SK-N-MC (cell line): ENCODE measurements around the gene ASPSCR1.

Experiments used
- DNase-seq: peaks from one replicate; pipeline ENCODE4 v3.0.0-alpha.2; 2011; ENCODE audit warnings: low read depth, low spot score
- H3K27ac ChIP-seq: fragments of 200-600 bp; sonication (generic); 2 replicates; pipeline ENCODE4 v1.5.1; 2016; ENCODE audit warnings: mixed run types
- H3K36me3 ChIP-seq: fragments of 200-600 bp; sonication (generic); 2 replicates; pipeline ENCODE4 v1.6.1; 2017; ENCODE audit warnings: antibody characterized with exemption, low read length, mixed read lengths; ENCODE audit not compliant: insufficient read depth
- H3K4me3 ChIP-seq: fragments of 200-600 bp; sonication (generic); 2 replicates; pipeline ENCODE4 v1.5.1; 2016
- H3K9ac ChIP-seq: fragments of 200-600 bp; sonication (generic); 2 replicates; pipeline ENCODE4 v1.8.0; 2017; ENCODE audit warnings: mixed run types, mixed read lengths; ENCODE audit not compliant: insufficient read length
- H3K9me3 ChIP-seq: fragments of 200-600 bp; sonication (generic); 2 replicates; pipeline ENCODE4 v1.6.1; 2017; ENCODE audit warnings: low read depth, mild to moderate bottlenecking, antibody characterized with exemption, low read length, moderate library complexity, mixed read lengths
- EZH2 ChIP-seq: fragments of 200-600 bp; sonication (generic); IDR thresholded peaks from one replicate; pipeline ENCODE4 v1.6.1; 2017; ENCODE audit warnings: antibody characterized with exemption
- FOXP2 ChIP-seq: optimal IDR thresholded peaks from 2 replicates; pipeline ENCODE3; 2011; ENCODE audit warnings: mild to moderate bottlenecking, moderate library complexity; ENCODE audit not compliant: insufficient read depth; ENCODE audit errors: extremely low read length, control extremely low read depth
- POLR2AphosphoS5 ChIP-seq: IDR thresholded peaks from 2 replicates; pipeline ENCODE4 v1.6.1; 2012; ENCODE audit warnings: mild to moderate bottlenecking, low read depth, low read length, borderline replicate concordance

ASPSCR1 gene, protein sequence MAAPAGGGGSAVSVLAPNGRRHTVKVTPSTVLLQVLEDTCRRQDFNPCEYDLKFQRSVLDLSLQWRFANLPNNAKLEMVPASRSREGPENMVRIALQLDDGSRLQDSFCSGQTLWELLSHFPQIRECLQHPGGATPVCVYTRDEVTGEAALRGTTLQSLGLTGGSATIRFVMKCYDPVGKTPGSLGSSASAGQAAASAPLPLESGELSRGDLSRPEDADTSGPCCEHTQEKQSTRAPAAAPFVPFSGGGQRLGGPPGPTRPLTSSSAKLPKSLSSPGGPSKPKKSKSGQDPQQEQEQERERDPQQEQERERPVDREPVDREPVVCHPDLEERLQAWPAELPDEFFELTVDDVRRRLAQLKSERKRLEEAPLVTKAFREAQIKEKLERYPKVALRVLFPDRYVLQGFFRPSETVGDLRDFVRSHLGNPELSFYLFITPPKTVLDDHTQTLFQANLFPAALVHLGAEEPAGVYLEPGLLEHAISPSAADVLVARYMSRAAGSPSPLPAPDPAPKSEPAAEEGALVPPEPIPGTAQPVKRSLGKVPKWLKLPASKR

DNA sequence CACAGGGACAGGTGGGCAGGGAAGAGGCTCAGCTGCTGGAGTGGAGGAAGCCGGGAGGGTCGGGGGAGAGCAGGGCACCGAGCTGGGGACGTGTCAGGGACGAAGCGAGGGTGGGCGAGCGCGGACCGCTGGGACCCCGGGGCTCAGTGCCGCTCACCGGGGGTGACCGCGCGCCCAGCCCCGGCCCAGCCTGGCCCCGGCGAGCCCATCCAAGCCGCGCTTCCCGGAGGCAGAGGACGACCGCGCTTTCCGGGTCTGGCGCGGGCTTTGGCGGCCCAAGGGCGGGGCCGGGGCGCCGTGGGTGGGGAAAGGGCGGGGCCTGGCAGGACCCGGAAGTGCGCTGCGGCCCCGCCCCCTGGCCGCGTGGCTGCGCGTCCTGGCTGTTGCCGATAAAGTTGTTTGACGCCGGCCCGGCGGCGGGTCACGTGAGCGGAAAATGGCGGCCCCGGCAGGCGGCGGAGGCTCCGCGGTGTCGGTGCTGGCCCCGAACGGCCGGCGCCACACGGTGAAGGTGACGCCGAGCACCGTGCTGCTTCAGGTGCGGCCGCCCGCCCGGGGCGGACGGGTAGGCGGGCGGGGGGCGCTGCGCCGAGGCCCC, at the start of gene ASPSCR1:
ASPSCR1 (plus strand) TSS at position 419 of the 598 bp plus-strand sequence; CDS start at position 437, 18 bp downstream.
- DNase-seq, result peak; percentile 50
- Histone ChIP-seq H3K9me3 (peaks cover 2% of the 10 kb centered on the region; the same call in 1 of the 2 replicates), H3K27ac (peak within 1 kb of the TSS; percentile 93), H3K36me3 (0 out of 2 replicates have a peak, but pooled peaks cover 3% of the 10 kb centered on the region), H3K9ac (peak within 1 kb of the TSS; percentile 93), H3K4me3 (peak within 1 kb of the TSS; percentile 97)
- TF ChIP-seq EZH2 (no peak), FOXP2 (peak; percentile 77), POLR2AphosphoS5 (peak; percentile 68)

DNA sequence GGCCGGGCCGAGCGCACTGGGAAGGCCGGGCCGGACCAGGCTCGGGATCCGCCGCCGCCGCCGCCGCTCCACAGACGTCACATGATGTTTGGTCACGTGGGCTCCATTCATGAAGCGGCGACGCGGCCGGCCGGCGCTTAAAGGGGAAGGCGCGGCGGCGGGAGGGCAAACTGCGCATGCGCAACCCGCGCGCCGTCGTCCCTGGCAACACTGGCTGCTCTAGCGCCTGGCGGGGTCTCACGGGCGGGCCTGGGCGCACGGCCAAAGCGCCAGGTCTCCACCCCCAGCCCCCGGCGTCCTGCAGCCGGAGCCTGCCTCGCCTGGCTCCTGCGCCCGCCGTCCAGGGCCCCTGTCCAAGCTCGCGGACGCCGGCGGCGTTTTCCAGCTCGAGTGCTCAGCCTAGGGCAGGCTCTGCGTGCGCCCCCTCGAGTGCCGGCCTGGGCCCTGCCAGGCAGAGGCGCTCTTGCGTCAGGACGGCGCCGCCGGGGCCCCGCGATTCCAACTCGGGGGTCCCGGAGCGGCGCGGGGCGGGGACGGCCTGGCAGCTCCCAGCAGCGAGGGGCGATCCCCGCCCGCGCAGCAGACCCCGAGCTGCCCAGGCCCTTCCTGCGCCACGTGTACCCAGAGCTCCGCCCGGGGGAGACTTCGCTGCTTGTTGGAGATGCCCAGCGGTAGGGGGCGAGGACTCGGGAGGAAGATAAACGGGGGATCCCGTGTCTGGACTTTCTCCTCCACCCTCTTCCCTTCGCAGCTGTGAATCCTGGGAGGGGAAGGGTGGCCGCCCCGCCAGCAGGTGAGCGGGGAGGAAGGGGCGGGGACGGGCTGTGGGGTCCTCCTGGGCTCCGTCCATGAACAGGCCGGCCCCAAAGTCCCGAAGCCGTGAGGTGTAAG, 49.5 kb upstream of the ASPSCR1 start, which contains the start of gene MAFG:
MAFG (minus strand) TSS at position 83 of the 891 bp plus-strand sequence. CDS start 4,550 bp downstream, outside the sequence.
- peak; percentile 57 for DNase-seq
- Histone ChIP-seq H3K9me3 (no peaks in the 10 kb centered on the region), H3K27ac (peak within 1 kb of the TSS; percentile 82), H3K9ac (peak within 1 kb of the TSS; percentile 88), H3K4me3 (peak within 1 kb of the TSS; percentile 93), H3K36me3 (no peaks in the 10 kb centered on the region; the same call in 1 of the 2 replicates)
- TF ChIP-seq EZH2 (no peak), POLR2AphosphoS5 (peak; percentile 81), FOXP2 (no peak)

DNA sequence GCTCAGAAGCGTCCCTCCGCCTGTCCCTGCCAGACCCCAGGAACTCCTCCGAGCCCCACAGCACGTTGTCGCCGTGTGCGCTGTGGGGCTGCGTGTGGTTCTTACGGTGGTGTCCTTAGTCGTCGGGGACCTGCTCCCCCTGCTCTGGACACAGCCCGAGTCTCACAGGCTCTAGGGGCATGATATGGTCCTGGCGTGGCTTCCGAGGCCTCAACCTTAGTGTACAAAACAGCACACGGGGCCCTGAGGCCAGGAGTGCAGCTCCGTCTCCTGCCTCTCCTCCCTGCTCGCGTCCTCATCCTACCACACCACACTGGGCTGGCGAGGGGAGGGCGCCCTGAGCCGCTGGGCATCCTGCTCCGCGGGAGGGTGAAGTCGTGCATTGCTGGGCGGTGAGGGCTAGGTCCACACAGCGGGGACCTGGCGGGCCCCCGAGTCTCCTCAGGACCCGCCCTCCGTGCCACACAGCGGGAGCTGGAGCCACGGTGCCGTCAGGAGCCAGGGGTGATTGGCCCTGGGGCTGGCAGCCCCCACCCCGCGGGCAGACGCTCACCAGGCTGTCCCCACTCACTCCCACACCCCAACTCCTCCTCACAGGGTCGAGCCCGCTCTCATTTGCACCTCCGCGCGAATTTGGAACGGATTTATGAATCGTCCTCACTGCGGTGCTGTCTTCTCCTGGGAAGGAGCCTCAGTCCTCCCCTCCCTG, 48.7 kb upstream of the ASPSCR1 start:
- peak overlapping the region; percentile 13; the same call in 1 of the 2 replicates for H3K27ac ChIP-seq
- no peak for DNase-seq
- H3K9me3 ChIP-seq, result no peaks in the 10 kb centered on the region
- no peaks in the 10 kb centered on the region; the same call in 1 of the 2 replicates for H3K36me3 ChIP-seq
- peak overlapping the region; percentile 69 for H3K9ac ChIP-seq
- TF ChIP-seq EZH2 (no peak), POLR2AphosphoS5 (0 out of 2 replicates have a peak, but pooled peaks have one; percentile 34)
- peak overlapping the region; percentile 93 for H3K4me3 ChIP-seq

DNA sequence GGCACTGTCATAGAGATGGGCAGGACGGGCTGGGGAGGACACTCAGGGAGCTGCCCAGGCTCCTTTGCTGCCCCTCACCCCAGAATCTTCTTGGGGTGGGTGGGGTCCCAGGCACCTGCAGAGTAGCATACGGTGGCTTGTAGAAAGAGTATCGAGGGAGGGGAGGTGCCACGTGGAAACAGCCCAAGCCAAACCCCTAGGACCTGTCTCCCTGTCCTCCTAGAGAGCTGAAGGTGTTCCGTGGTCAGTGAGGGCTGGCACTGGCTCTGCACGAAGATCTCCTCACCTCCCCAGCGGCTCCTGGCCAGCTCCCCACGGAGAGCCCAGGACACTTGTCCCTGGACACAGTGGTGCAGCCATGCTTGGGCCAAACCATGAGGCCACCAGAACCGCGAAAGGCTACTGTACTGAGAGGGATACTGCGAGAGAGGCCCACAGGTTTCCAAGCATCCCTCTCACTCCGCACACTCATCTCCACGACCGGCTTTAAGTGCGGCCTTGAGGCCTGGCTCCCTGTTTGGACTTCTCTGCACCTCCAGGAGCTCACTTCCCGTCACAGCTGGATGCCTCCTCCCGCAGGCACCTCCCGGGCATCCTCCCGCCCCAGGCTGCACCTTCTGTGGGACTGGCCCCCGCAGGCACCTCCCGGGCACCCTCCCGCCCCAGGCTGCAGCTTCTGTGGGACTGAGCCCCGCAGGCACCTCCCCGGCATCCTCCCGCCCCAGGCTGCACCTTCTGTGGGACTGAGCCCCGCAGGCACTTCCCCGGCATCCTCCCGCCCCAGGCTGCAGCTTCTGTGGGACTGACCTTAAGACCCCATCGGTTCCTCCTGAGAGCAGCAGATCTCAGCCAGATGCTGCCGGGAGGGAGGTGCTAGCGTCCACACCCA, 47.9 kb upstream of the ASPSCR1 start:
- H3K9me3 ChIP-seq, result no peaks in the 10 kb centered on the region
- no peak for DNase-seq
- H3K4me3 ChIP-seq, result peak overlapping the region; percentile 93
- no peak overlapping the region for H3K9ac ChIP-seq
- no peak overlapping the region for H3K27ac ChIP-seq
- H3K36me3 ChIP-seq, result no peaks in the 10 kb centered on the region; the same call in 1 of the 2 replicates
- no peak for TF ChIP-seq FOXP2
- TF ChIP-seq EZH2, result no peak
- TF ChIP-seq POLR2AphosphoS5, result no peak

DNA sequence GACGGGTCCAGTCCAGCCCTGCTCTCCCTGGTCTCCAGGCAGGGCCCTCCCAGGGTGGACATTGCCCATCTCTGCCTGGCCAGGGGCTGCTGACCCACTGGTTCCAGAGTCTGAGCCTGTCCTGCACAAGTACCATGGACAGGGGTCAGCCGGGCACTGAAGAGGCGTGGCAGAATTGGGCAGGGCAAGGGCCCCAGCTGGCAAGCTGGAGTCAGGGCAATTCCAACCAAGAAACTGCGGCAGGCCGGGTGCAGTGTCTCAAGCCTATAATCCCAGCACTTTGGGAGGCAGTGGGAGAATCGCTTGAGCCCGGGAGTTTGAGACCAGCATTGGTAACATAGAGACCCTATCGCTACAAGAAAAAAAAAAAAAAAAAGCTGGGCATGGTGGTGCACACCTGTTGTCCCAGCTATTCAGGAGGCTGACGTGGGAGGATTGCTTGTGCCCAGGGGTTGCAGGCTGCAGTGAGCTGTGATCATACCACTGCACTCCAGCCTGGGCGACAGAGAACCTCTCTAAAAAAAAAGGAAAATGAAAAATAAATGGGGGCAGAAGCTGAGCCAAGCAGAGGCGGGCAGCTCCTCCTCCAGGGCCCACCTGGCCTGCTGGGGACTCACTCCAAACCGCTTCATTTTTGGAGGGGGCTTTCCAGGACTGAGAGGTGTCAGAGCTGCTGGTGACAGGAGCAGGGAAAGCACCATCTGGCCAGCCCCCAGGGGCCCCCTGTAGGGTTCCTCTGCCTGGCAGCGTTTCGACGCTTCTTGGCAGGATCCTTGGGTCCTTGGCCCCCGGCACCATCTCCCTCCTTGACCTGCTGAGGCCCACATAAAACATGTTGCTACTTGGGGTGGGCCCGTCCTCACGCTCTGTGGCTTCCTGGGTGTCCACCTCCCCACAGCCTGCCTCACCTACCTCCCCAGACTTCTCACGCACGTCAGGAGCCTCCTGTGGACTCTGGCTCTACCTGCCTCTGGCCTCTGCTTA, 47.0 kb upstream of the ASPSCR1 start:
- Histone ChIP-seq H3K9me3 (no peaks in the 10 kb centered on the region), H3K27ac (no peak overlapping the region), H3K9ac (no peak overlapping the region), H3K4me3 (no peak overlapping the region), H3K36me3 (peaks cover 5% of the 10 kb centered on the region; the same call in 1 of the 2 replicates)
- no peak for TF ChIP-seq POLR2AphosphoS5
- DNase-seq, result no peak

DNA sequence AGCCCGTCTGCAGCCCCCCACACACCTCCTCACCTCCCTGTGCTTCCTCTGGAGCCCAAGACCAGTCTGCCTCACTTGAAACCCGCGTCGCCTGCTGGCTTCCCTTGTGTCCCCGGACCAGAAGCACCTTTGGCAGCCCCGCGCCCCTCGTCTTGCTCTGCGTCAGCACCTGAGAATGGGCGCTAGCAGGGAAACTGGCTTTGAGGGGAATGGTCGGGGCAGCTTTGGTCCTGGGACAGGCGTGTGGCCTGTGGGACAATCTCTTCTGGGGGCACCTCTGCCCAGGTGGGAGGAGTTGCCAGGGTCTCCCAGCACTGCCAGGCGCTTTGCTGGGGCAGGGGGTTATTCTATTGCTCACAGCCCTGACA, 46.3 kb upstream of the ASPSCR1 start:
- H3K9ac ChIP-seq, result no peak overlapping the region
- no peak overlapping the region for H3K4me3 ChIP-seq
- DNase-seq, result no peak
- no peak overlapping the region for H3K27ac ChIP-seq
- no peaks in the 10 kb centered on the region for H3K9me3 ChIP-seq
- TF ChIP-seq POLR2AphosphoS5 (no peak), EZH2 (no peak), FOXP2 (no peak)
- H3K36me3 ChIP-seq, result peaks cover 5% of the 10 kb centered on the region; the same call in 1 of the 2 replicates
